Measurements from ENCODE around the gene SLC6A11. TPM values are rescaled to one million over a fixed set of nuclear protein-coding genes. Genes with fewer than 3 reads are reported as not detected.

SLC6A11 gene
- total RNA-seq, 2 experiments from 2014 or later = not detected

DNA sequence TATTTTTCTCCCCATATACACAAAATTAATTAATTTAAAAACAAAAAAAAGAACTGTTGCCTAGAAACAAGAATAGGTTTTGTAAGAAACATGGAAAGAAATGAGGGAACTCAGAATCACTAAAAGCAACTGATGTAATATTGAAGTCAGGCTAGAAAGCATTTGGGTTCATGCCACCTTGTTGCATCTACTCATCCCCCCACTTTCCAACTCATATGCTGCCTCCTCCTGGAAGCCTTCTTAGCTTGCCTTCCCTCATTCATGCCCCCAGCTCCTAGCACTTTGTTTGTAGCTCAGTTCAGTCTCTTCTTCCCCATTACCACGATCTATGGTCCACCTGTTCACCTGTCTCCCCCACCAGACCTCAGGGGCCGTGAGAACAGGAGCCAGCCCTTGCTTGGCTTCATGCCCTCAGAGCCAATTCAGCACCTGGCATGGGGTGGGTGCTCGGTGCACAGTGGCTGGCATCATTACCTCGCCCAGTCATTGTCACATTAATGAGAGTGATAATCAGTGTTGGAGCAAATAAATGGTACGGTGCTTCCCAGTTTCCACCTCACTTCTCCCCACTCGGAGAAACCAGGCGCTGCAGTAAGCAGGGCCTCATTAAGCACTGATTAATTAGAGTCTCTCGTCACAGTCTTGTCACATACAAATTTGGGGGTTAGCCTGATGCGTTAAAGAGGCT is 114.1 kb downstream of the SLC6A11 start:
- no peaks in the 10 kb centered on the region for H3K36me3 Mint-ChIP-seq (ENCODE audit: low read depth)
- no peaks in the 10 kb centered on the region for H3K27me3 Mint-ChIP-seq (ENCODE audit: low read depth)
- ATAC-seq (no peak), DNase-seq (no peak)
- ChIA-PET CTCF (no interaction called here), POLR2A (no interaction called here)
- no peaks in the 10 kb centered on the region for H3K4me1 Mint-ChIP-seq (ENCODE audit: low read depth)
- H3K4me3 Mint-ChIP-seq = no peak overlapping the region
- no peak overlapping the region for H3K27ac Mint-ChIP-seq
- no peaks in the 10 kb centered on the region for H3K9me3 Mint-ChIP-seq (ENCODE audit: insufficient read depth)

DNA sequence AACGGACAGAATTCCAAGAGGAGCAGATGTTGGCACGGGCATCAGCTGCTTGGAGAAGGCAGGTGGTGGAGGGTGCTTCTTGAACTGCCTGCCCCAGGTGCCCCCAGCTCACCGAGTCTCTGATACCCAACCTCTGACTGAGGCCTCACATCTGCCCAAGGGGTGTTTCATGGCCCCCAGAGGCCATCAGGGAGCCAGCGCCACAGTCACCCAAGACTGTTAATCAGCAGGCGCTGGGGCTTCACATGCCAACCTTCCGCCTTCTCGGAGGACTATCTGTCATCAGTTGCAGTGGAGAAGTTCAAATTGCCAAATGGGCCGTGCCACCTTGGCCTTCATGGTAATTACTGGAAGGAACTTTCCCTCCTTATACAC is 114.6 kb downstream of the SLC6A11 start:
- ChIA-PET CTCF (no interaction called here), POLR2A (no interaction called here)
- H3K36me3 Mint-ChIP-seq (ENCODE audit: low read depth) = no peaks in the 10 kb centered on the region
- no peak overlapping the region for H3K27ac Mint-ChIP-seq
- ATAC-seq (no peak), DNase-seq (no peak)
- H3K27me3 Mint-ChIP-seq (ENCODE audit: low read depth) = no peaks in the 10 kb centered on the region
- H3K9me3 Mint-ChIP-seq (ENCODE audit: insufficient read depth) = no peaks in the 10 kb centered on the region
- H3K4me1 Mint-ChIP-seq (ENCODE audit: low read depth) = no peaks in the 10 kb centered on the region
- no peak overlapping the region for H3K4me3 Mint-ChIP-seq

DNA sequence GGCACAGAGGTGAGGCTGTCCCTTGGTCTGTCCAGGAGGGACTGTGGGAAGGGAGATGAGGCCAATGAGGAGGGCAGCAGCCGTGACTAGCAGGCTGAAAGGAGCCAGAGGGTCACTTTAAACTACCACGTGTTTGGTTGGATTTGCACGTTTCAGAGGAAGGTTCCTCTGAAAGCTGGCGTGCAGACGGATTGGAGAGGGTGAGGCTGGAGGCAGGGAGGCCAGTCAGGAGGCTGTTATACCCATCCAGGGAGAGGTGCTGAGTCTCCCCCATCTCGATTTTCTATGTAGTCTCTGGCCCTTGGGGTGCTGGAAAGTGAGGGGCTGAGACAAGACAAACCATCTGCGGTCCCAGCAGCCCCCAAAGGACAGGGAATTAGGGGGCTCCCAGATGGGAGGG is 116.6 kb downstream of the SLC6A11 start:
- H3K36me3 Mint-ChIP-seq (ENCODE audit: low read depth) = no peaks in the 10 kb centered on the region
- POLR2A ChIA-PET = no interaction called here
- CTCF ChIA-PET = no interaction called here
- H3K27me3 Mint-ChIP-seq (ENCODE audit: low read depth) = no peaks in the 10 kb centered on the region
- no peak overlapping the region for H3K27ac Mint-ChIP-seq
- no peaks in the 10 kb centered on the region for H3K9me3 Mint-ChIP-seq (ENCODE audit: insufficient read depth)
- ATAC-seq = no peak
- H3K4me1 Mint-ChIP-seq (ENCODE audit: low read depth) = no peaks in the 10 kb centered on the region
- no peak overlapping the region for H3K4me3 Mint-ChIP-seq
- no peak for DNase-seq

DNA sequence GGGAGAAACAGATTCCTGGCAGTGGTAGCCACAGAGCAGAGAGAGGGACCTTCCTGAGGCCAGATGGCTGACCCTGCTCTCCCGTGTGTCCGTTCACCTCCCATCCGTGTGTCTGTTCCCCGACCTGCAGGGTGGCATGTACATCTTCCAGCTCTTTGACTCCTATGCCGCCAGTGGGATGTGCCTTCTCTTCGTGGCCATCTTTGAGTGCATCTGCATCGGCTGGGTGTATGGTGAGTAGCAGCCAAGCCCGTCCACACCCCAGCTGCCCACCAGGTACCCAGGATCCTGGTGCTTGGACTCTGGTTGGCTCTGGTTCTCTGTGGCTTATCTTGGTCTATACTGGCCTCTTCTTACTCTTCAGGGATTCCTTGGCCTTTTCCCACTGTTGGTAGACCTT is 117.0 kb downstream of the SLC6A11 start:
- Mint-ChIP-seq H3K27ac (no peak overlapping the region), H3K36me3 (ENCODE audit: low read depth) (no peaks in the 10 kb centered on the region), H3K9me3 (ENCODE audit: insufficient read depth) (no peaks in the 10 kb centered on the region), H3K4me3 (no peak overlapping the region), H3K4me1 (ENCODE audit: low read depth) (no peaks in the 10 kb centered on the region), H3K27me3 (ENCODE audit: low read depth) (no peaks in the 10 kb centered on the region)
- DNase-seq (no peak), ATAC-seq (no peak)
- ChIA-PET CTCF (no interaction called here), POLR2A (no interaction called here)

DNA sequence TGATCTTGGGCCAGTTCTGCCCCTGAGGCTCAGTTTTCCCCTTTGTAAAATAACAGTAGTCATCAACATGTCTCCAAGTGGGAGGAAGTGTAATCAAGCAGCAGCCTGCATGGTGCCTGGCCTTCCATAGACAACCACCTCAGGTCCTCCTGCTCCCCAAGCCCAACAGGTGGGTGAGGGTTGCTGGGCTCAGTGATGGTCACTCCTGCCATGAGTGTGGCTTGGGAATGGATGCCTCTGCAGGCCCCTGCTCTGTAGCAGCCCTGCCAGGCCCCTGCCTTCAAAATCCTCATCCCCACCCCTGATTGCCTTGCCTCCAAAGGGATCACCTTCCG is 117.4 kb downstream of the SLC6A11 start:
- Mint-ChIP-seq H3K9me3 (ENCODE audit: insufficient read depth) (no peaks in the 10 kb centered on the region), H3K4me1 (ENCODE audit: low read depth) (no peaks in the 10 kb centered on the region), H3K27ac (no peak overlapping the region), H3K4me3 (no peak overlapping the region), H3K36me3 (ENCODE audit: low read depth) (no peaks in the 10 kb centered on the region), H3K27me3 (ENCODE audit: low read depth) (no peaks in the 10 kb centered on the region)
- CTCF ChIA-PET = no interaction called here
- DNase-seq = no peak
- ATAC-seq = no peak
- POLR2A ChIA-PET = no interaction called here

DNA sequence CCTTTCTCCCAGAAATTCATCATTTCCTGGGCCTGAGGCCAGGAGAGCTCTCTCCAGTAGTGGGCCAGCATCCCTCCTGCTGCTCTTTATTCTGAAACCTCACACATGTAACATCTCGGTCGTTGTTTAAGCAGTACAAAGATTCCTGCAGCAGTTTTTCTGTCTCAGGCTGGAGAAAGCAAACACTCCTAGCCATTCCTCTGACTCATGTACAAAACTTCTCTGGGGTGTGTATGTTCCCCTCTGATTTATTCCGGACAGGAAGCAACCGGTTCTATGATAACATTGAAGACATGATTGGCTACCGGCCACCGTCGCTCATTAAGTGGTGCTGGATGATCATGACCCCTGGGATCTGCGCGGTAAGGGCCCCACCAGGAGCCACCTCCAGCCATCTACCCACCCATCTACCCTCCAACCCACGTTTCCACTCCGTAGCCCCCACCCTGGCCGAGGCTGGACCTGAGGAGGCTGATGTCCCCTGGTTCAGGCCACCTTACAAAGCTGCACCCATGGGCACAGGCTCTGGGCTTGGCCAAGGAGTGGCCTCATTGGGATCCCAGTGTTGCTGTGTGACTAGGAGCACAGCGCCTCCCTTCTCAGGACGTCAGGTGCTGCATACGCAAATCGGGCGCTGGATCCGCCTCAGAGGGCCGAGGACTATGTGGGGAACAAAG is 117.9 kb downstream of the SLC6A11 start:
- Mint-ChIP-seq H3K9me3 (ENCODE audit: insufficient read depth) (no peaks in the 10 kb centered on the region), H3K27me3 (ENCODE audit: low read depth) (no peaks in the 10 kb centered on the region), H3K36me3 (ENCODE audit: low read depth) (no peaks in the 10 kb centered on the region), H3K27ac (no peak overlapping the region), H3K4me3 (no peak overlapping the region), H3K4me1 (ENCODE audit: low read depth) (no peaks in the 10 kb centered on the region)
- ATAC-seq = no peak
- CTCF ChIA-PET = no interaction called here
- DNase-seq = no peak
- POLR2A ChIA-PET = no interaction called here

DNA sequence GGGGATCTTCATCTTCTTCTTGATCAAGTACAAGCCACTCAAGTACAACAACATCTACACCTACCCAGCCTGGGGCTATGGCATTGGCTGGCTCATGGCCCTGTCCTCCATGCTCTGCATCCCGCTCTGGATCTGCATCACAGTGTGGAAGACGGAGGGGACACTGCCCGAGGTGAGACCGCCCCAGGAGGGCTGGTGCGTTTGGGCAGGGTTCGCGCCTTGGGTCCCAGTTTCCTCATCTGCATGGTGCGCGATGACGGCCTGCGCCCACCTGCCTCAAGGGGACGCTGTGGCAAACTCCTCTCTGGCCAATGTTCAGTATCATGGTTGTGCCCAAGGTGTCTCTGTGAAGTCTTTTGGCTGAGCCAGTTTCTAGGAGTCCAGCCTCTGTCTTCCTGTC is 119.0 kb downstream of the SLC6A11 start:
- Mint-ChIP-seq H3K4me3 (no peak overlapping the region), H3K4me1 (ENCODE audit: low read depth) (no peaks in the 10 kb centered on the region), H3K36me3 (ENCODE audit: low read depth) (no peaks in the 10 kb centered on the region), H3K9me3 (ENCODE audit: insufficient read depth) (no peaks in the 10 kb centered on the region), H3K27ac (no peak overlapping the region), H3K27me3 (ENCODE audit: low read depth) (no peaks in the 10 kb centered on the region)
- no peak for ATAC-seq
- POLR2A ChIA-PET = no interaction called here
- CTCF ChIA-PET = no interaction called here
- no peak for DNase-seq

DNA sequence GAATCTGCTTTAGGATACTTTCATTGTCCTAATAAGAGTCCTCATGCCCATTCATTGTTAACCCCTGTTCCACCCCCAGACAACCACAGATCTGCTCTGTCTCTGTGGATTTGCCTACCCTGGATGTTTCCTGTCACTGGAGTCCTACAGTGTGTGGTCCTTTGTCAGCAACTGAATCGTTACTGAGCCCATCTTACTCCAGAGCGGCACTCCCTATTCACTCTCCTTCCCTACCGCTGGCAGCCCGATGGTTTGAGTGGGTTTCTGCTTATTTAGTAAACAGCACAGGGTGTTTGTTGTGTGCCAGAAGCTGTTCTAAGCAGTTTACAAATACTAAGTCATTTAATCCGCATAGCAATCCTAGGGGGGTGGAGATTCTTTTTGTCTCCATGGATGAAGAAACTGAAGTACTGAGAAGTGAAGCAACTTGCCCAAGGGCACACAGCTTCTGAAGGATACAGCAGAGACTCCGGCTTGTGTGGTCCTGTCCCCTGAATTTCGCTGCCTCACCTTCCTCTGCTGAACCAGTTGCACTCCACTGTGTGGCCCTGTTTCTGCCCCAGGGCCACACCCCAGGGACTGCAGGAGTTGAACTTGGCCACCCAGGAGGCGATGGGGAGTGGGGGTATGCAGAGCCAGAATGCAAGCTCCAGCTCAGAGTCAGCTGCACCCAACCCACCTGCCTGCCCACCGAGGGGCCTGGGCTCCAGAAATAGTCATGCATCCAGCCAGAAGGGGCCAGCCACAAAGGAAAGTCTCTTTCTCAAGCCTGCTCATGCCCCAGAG is 120.0 kb downstream of the SLC6A11 start:
- Mint-ChIP-seq H3K4me3 (no peak overlapping the region), H3K9me3 (ENCODE audit: insufficient read depth) (no peaks in the 10 kb centered on the region), H3K36me3 (ENCODE audit: low read depth) (no peaks in the 10 kb centered on the region), H3K27me3 (ENCODE audit: low read depth) (no peaks in the 10 kb centered on the region), H3K4me1 (ENCODE audit: low read depth) (no peaks in the 10 kb centered on the region), H3K27ac (no peak overlapping the region)
- no peak for ATAC-seq
- CTCF ChIA-PET = no interaction called here
- POLR2A ChIA-PET = no interaction called here
- no peak for DNase-seq

DNA sequence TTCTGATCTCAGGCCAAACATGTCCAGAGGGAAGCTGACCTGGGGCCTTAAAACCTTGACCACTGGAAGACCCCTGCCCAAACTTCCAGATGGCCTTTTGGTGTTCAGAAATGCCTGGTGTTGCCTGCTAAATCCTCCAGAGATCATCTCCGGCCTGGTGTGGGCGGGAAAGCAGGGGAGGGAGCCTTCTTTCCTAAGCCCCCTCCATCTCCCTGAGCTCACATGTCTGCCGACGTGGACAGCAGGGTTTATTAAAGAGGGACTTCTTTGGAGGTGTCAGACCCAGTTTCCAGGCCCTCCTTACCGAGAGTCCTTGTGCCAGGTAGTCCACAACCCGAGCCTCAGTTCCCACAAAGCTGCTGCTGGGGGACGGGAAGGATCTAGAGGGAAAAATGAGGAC is 120.7 kb downstream of the SLC6A11 start:
- no peak for ATAC-seq
- ChIA-PET CTCF (no interaction called here), POLR2A (no interaction called here)

DNA sequence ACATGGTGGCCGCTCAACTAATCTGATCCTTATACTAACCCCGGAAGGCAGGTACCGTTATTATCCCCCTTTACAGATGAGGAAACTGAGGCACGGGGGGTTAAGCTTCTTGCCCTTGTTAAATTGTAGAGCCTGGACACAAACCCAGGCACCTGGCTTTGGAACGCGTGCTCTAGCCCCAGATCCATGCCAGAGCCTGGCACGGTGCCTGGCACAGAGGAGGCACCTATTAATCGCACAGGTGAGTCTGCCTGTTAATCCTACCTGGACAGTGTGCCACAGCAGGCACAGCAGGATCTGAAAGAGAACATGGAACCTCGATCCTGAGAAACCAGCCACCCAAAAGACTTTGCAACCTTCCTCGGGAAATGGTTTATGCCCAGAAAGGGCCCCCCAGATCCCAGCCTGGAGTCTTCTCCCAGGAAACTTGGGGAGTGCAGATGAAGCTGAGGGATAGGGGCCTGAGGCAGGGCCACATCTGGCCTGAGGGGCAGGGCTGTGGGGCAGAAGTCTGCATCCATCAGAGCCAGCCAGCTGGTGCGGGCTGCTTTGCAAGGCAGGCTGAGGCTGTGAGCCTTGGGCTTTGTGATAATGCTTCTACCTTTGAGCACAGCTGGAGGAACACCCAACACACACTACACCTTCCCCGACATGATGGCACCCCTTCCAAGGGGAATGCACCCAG is 121.3 kb downstream of the SLC6A11 start:
- no peak for ATAC-seq
- POLR2A ChIA-PET = interaction anchor here (0.5 kb wide), 1 partner anchor 56 kb away, joined by 3 read pairs; no protein-coding TSS in a partner anchor
- CTCF ChIA-PET = no interaction called here
- Mint-ChIP-seq H3K4me3 (no peak overlapping the region), H3K4me1 (ENCODE audit: low read depth) (no peaks in the 10 kb centered on the region), H3K27me3 (ENCODE audit: low read depth) (no peaks in the 10 kb centered on the region), H3K36me3 (ENCODE audit: low read depth) (no peaks in the 10 kb centered on the region), H3K27ac (no peak overlapping the region), H3K9me3 (ENCODE audit: insufficient read depth) (no peaks in the 10 kb centered on the region)
- DNase-seq = no peak

More for the DNA sequence above, 120.7 kb downstream of the SLC6A11 start:
- Mint-ChIP-seq H3K9me3 (ENCODE audit: insufficient read depth) (no peaks in the 10 kb centered on the region), H3K27me3 (ENCODE audit: low read depth) (no peaks in the 10 kb centered on the region), H3K4me1 (ENCODE audit: low read depth) (no peaks in the 10 kb centered on the region), H3K36me3 (ENCODE audit: low read depth) (no peaks in the 10 kb centered on the region), H3K27ac (no peak overlapping the region), H3K4me3 (no peak overlapping the region)
- DNase-seq = no peak

DNA sequence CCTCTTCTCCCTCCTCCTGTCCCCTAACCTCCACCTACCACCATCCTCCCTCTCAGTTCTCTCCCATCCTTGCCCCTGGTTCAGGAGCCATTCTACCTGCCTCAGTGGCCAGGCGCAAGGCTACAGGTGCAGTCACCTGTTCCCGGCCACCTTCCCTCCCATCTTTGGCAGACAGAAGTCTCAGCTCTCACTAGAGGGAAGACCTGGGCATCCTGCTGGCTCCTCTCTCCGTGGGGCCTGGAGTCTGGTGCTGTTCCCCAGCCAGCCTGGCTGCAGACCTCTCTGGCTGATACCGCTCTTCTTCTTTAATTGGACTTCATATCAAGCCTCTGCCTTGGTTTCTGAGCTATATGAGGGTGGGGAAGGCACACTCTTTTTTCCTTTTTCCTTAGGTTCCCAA is 123.5 kb downstream of the SLC6A11 start:
- ATAC-seq = no peak
- no peaks in the 10 kb centered on the region for H3K9me3 Mint-ChIP-seq (ENCODE audit: insufficient read depth)
- DNase-seq = no peak
- H3K27me3 Mint-ChIP-seq (ENCODE audit: low read depth) = no peaks in the 10 kb centered on the region
- H3K4me1 Mint-ChIP-seq (ENCODE audit: low read depth) = no peaks in the 10 kb centered on the region
- no peak overlapping the region for H3K4me3 Mint-ChIP-seq
- ChIA-PET POLR2A (no interaction called here), CTCF (interaction anchor here (1.0 kb wide), 1 partner anchor 26 kb away, joined by 3 read pairs; no protein-coding TSS in a partner anchor)
- no peaks in the 10 kb centered on the region for H3K36me3 Mint-ChIP-seq (ENCODE audit: low read depth)
- no peak overlapping the region for H3K27ac Mint-ChIP-seq

DNA sequence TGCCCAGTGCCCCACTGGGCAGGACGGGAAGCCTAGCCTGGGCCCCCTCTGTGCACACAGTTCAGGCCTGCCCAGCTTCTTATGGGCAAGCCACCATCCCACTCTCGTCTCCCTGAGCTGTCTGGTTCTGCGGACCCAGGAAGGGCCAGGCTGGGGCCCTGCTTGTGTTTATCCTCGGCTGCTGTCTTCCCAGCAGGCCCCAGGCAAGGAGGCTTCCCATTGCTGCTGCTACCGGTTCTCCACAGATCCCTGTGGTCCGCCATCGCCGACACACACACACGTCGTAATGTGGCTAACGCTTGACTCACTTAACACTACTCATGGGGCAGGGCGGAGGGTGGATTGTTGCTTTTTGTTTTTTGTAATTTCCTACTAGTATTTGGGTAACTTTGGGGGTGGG is 124.1 kb downstream of the SLC6A11 start:
- POLR2A ChIA-PET = no interaction called here
- Mint-ChIP-seq H3K4me3 (no peak overlapping the region), H3K36me3 (ENCODE audit: low read depth) (no peaks in the 10 kb centered on the region), H3K27ac (no peak overlapping the region), H3K4me1 (ENCODE audit: low read depth) (no peaks in the 10 kb centered on the region), H3K27me3 (ENCODE audit: low read depth) (no peaks in the 10 kb centered on the region), H3K9me3 (ENCODE audit: insufficient read depth) (no peaks in the 10 kb centered on the region)
- ATAC-seq = no peak
- DNase-seq = no peak
- CTCF ChIA-PET = no interaction called here

Measured in activated CD8-positive, alpha-beta T cell treated with anti-CD3 and anti-CD28 coated beads, Interleukin-2, amount 10 ng/mL, durations not matched to agents 7 days and 5 days (primary cell).